ENCODE results near the gene SKI.

- no peak for TF ChIP-seq CTCF (IDR thresholded peaks at IDR 0.05)
- no peak for TF ChIP-seq POLR2A (IDR thresholded peaks at IDR 0.05)
Measured at GRCh38 chr1:2353551-2354438, 125.7 kb downstream of the SKI start.
